Body of pancreas (tissue), 4 donors: ENCODE results near the gene HELZ.

Experiments
- POLR2A ChIP-seq, 3 donors: fragments of 450-650 bp; IDR thresholded peaks; one replicate each; pipeline ENCODE4 v1.6.1; 2016; ENCODE audit warnings: antibody characterized with exemption in 3 of 3, mild to moderate bottlenecking in 2 of 3
- TF ChIP-seq, protein P1 (sequence below), 7 experiments: fragments of 450-650 bp in 4 of 7; fragments of 200-600 bp in 3 of 7; sonication (generic) in 3 of 7; IDR thresholded peaks; one replicate each; pipeline ENCODE4 v1.5.1; 2016 to 2019; ENCODE audit warnings: antibody characterized with exemption in 7 of 7

DNA sequence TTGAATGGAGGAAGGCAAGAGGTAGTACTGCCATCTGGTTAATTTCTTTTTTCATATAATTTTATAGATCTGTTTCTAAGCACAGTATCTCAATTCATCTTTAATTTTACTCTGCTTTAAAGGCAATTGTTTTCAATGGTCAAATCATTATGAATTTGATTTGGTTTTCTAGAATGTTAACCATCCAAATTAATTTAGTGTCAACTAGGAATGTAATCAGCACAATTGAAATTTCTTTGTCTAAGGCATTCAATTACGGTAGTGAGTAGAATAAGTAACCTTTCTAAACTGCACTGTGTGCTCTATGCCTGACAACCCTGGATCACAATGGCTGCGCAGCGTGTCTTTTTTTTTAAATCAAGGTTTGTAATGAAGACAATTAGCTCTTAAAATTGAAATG is 156.4 kb downstream of the HELZ start:
- TF ChIP-seq, protein P1, sequence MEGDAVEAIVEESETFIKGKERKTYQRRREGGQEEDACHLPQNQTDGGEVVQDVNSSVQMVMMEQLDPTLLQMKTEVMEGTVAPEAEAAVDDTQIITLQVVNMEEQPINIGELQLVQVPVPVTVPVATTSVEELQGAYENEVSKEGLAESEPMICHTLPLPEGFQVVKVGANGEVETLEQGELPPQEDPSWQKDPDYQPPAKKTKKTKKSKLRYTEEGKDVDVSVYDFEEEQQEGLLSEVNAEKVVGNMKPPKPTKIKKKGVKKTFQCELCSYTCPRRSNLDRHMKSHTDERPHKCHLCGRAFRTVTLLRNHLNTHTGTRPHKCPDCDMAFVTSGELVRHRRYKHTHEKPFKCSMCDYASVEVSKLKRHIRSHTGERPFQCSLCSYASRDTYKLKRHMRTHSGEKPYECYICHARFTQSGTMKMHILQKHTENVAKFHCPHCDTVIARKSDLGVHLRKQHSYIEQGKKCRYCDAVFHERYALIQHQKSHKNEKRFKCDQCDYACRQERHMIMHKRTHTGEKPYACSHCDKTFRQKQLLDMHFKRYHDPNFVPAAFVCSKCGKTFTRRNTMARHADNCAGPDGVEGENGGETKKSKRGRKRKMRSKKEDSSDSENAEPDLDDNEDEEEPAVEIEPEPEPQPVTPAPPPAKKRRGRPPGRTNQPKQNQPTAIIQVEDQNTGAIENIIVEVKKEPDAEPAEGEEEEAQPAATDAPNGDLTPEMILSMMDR (IDR thresholded peaks at IDR 0.05), result no peak
- no peak for TF ChIP-seq POLR2A (IDR thresholded peaks at IDR 0.05)
